GM19035 (cell line): ENCODE data around the gene IP6K2.
A peak's percentile ranks its signal among the peaks of the same experiment; 100 is the strongest.
"Not testable (repeated sequence)": the region's sequence is repeated elsewhere in the genome, so short reads cannot be mapped to it uniquely, and the experiment has no call there.

Experiments
- ATAC-seq: cut with Tn5 transposase; IDR thresholded peaks from one replicate; pipeline ENCODE4 v1.9.1; 2021; ENCODE audit not compliant: unreplicated experiment

IP6K2 gene

GRCh38 chr3:48716982-48717746, at the start of gene IP6K2:
Gene IP6K2, minus strand, starts transcription at chr3:48717221. Its CDS starts 21,930 bp downstream, at chr3:48695291.
- ATAC-seq: peak; percentile 97

DNA sequence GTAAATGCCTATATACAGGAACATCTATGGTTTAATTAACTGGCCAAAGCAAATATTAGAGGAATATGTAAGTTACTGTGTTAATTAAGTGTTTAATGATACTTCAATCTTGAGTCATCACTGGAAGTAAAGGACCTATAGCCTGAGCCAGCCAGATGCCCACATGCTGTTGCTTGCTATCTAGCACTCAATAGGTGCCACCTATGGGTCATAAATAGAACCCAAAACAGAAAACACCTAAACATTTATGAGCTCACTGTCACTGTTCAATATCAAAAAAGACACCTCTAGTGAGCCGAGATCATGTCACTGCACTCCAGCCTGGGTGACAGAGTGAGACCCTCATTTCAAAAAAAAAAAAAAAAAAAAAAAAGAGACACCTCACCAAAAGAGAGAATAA, 48.4 kb upstream of the IP6K2 start:
- ATAC-seq: no peak

DNA sequence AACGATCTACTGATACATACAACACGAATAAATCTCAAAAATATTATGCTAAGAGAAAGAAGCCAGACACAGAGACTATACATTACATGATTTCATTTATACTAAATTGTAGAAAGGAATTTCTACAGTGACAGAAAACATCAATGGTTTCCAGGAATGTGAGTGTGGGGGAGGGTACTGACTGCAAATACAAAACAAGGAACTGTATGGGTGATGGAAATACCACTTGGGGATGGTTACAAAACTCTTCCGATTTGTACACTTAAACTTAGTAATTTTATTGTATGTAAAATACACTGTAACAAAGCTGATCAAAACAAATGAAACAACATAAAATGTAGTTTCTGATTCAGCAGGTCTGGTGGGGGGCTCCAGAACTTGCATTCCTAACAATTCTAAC, 45.8 kb upstream of the IP6K2 start:
- no peak for ATAC-seq

DNA sequence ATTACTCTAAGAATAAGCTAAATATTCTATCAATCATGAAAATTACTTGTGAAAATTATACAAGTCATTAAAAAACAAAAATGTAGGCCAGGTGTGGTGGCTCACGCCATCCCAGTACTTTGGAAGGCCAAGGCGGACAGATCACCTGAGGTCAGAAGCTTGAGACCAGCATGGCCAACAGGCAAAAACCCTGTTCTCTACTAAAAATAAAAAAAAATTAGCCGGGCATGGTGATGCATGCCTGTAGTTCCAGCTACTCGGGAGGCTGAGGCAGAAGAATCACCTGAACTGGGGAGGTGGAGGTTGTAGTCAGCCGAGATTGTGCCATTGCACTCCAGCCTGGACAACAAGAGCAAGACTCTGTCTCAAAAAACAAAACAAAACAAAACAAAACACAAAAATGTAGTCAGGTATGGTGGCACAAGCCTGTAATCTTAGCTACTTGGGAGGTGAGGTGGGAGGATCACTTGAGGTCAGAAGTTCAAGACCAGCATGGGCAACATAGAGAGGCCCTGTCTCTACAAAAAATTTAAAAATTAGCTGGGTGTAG, 43.0 kb upstream of the IP6K2 start:
- not testable (repeated sequence) for ATAC-seq

DNA sequence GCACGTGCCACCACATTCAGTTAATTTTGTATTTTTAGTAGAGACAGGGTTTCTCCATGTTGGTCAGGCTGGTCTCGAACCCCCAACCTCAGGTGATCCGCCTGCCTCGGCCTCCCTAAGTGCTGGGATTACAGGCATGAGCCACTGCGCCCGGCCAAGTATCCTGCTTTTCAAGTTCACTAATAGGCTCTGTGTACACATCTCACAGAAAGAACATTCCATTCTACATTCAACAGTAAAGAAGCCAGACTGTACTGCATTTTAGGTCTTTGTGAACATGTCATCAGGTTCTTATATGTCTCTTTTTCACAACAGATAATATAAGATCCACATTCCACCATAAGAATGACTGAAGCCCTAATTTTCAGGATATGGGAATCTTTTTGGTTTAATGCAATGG, 42.5 kb upstream of the IP6K2 start:
- not testable (repeated sequence) for ATAC-seq

DNA sequence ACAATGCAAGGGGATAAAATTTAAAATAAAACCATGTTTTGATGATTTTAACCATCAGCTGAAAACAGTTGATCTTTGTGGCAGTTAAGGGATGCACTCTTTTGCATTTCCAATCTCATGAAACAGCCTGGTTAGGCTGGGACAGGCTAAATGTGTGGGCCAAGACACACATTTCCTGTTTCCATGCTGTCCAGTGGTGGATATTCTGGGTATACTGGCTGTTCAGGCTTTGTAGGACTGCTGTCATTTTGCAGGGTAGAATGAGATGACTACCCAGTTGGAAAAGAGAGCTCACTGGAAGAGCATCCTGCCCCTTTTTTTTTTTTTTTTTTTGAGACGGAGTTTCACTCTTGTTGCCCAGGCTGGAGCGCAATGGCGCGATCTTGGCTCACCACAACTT, 42.0 kb upstream of the IP6K2 start:
- no peak for ATAC-seq

GRCh38 chr3:48756640-48757039, 39.6 kb upstream of the IP6K2 start:
- ATAC-seq: no peak

DNA sequence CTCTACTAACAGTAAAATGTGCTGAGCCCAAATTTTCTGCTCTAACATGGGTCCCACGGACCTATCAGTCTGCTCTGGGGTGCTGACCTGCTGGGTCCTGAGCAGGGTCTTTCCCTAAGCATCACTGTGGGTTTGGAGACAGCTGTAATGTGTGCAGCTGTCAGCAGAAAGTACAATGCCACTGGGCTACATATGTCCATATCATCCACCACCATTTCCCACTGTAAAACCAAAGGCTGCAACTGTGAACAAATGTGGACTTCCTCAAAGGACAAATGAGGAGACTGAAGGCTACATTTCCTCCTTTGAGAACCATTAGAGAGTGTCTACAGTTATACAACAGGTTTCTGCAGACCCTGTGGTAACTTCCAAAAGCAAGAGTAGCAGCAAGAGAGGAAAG, 33.8 kb upstream of the IP6K2 start:
- ATAC-seq: no peak

GRCh38 chr3:48748754-48749153, 31.7 kb upstream of the IP6K2 start:
- ATAC-seq: no peak

DNA sequence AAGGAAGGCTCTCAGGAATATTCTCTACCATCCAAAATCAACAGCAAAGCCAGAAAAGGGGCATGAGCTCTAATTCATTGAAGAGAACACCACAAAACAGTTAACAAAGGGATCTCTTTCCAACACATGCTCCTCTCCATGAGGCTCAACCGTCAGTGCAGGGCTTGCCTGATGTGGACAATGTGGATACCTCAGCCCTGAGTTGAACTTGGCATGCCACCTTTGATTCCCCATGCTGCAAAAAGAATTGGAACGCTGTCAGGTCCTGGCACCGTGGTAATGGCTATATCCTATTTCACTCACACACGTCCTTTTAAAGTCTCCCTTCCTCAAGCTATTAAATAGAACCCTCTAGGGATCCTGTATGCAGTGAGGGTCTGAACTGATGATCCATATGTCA, 30.7 kb upstream of the IP6K2 start:
- no peak for ATAC-seq

DNA sequence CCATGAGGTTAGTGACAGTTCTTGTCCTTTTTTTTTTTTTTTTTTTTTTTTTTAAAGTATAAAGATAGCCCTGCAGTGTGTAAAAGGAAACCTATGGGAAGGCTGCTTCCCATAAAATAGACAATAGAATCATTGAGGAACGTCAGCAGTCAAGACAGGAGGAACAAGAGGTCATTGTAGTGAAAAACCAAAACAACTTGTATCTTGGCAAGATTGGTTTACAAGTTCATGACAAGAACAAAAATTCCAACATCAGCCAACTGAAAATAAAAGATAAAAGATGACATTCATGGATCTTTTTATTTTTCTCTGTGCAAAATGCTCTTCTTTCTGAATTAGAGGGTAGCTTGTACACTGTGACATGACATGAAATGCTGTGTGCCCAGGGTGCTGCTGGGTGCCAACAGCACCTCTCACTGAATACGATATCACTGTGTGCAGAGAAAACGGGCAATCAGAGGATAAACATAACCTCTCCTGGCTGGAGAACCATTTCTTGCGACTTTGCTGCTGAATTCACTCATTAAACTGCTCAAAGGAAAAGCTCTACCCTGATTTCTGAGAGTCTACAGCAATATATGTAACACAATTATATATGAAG, 30.1 kb upstream of the IP6K2 start:
- no peak for ATAC-seq

GRCh38 chr3:48743773-48744172, 26.8 kb upstream of the IP6K2 start:
- no peak for ATAC-seq

GRCh38 chr3:48741226-48741625, 24.2 kb upstream of the IP6K2 start:
- not testable (repeated sequence) for ATAC-seq

DNA sequence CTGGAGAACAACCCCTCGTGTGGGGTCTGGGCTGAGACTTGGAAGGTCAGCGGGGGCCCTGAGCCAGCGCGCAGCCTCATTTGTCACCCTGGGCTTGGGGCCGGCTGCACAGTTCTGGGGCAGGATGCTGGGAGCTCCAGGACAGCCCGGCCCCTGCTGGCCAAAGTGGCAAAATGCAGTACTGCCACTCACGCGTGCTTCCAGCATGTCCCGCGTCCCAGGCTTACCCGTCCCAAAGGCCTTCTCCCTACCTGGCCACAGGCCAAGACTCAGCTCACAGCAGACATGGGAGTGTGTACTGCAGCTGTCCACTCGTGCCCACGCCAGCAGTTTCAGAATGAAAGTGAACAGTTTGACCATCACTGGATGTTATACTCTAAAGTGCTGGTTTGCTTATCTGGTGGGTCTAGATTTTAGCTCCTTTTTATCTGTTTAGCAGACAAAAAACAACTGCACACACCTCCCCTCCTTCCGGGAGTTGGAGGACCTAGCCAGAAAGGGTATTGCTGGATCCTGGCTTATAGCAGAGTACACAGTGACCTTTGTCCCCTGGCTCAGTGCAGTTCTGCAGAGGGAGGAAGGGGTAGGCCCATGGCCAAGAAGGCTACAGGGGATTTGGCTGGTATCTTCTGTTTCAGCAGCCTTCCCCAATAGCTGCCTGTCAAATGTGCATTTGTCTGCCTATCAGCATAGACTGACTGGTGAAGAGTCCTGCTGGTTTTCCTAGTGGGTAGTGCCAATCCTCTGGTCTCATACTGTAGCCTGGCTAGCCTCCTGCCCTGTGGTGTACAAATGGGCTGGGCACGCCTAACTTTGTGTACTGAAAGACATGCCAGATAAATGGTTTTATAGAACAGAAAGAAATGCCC, 23.2 kb upstream of the IP6K2 start:
- ATAC-seq: peak; percentile 69

GRCh38 chr3:48739617-48739954, 22.6 kb upstream of the IP6K2 start:
- no peak for ATAC-seq

DNA sequence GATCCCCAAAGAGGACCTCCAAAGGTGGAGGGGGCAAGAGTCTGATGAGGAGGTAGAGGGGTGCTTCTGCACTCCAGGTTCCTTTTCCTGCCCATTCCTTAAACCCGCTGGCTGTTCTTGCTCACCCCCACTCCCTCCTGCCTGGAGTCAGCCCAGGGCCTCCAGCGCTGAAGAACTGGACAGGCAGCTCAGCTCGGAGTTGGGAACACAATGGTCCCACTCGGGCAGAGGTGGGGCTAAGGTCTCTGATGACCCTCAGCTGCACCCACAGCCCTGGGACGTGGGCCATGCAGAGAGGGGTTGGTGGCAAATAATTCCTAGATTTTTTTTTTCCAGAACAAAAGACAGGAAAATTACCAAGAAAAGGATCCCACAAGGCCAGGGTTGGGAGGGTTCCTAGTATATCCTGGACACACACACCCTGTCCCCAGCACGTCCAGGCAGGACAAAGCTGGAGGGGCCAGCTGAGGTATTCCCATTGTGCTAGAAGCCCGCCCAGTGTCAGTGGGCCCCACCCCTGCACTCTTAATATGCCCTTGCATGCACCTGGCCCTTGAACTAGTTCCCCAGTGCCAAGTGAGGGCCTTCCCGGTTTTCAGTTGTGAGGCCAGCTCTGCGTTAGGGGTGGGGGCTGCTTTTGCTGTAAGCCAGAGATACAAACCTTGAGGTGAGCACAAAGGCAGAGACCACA, 22.1 kb upstream of the IP6K2 start:
- no peak for ATAC-seq

DNA sequence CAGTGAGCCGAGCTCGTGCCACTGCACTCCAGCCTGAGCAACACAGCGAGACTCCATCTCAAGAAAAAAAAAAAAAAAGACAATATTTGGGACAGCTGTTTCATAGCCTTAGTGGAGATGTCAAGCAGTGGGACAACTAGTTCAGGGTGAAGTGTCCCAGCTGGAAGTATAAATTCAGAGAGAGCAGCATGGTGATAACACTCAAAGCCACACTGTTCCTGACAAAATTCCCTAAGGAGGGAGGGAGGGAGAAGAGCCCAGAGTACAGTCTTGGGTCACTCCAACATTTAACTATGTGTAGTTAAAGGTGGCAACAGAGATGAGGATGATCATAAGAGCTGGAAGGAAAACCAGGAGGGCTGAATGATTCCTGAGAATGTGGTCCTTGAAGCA, 21.1 kb upstream of the IP6K2 start:
- ATAC-seq: no peak

- ATAC-seq: not testable (repeated sequence)
Observed at GRCh38 chr3:48735075-48735767, 18.2 kb upstream of the IP6K2 start.

DNA sequence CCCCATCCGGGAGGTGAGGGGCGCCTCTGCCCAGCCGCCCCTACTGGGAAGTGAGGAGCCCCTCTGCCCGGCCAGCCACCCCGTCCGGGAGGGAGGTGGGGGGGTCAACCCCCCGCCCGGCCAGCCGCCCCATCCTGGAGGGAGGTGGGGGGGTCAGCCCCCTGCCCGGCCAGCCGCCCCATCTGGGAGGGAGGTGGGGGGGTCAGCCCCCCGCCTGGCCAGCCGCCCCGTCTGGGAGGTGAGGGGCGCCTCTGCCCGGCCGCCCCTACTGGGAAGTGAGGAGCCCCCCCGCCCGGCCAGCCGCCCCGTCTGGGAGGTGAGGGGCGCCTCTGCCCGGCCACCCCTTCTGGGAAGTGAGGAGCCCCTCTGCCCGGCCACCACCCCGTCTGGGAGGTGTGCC, 17.5 kb upstream of the IP6K2 start:
- ATAC-seq: not testable (repeated sequence)

DNA sequence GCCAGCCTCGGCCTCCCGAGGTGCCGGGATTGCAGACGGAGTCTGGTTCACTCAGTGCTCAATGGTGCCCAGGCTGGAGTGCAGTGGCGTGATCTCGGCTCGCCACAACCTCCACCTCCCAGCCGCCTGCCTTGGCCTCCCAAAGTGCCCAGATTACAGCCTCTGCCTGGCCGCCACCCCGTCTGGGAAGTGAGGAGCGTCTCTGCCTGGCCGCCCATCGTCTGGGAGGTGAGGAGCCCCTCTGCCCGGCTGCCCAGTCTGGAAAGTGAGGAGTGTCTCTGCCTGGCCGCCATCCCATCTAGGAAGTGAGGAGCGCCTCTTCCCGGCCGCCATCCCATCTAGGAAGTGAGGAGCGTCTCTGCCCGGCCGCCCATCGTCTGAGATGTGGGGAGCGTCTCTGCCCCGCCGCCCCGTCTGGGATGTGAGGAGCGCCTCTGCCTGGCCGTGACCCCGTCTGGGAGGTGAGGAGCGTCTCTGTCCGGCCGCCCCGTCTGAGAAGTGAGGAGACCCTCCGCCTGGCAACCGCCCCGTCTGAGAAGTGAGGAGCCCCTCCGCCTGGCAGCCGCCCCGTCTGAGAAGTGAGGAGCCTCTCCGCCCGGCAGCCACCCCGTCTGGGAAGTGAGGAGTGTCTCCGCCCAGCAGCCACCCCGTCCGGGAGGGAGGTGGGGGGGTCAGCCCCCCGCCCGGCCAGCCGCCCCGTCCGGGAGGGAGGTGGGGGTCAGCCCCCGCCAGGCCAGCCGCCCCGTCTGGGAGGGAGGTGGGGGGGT, 16.9 kb upstream of the IP6K2 start:
- ATAC-seq: not testable (repeated sequence)
